Neuronal stem cell (in vitro differentiated cells): Measurements from ENCODE around the gene SWSAP1.
A peak's percentile ranks its signal among the peaks of the same experiment; 100 is the strongest.

ENCODE experiments used
- DNase-seq: peaks from one replicate; pipeline ENCODE4 v3.0.0-alpha.2; 2013; ENCODE audit warnings: low spot score
- H2AFZ ChIP-seq: one replicate; pipeline ENCODE4 v1.6.1; 2013; ENCODE audit warnings: mild to moderate bottlenecking, low read length, inconsistent platforms
- H2AK5ac ChIP-seq: 2 replicates; pipeline ENCODE4 v1.6.1; 2013; ENCODE audit warnings: low read depth, mild to moderate bottlenecking, inconsistent platforms, low read length, moderate library complexity, mixed read lengths
- H2BK120ac ChIP-seq: 2 replicates; pipeline ENCODE4 v1.6.1; 2013; ENCODE audit warnings: low read depth, mild to moderate bottlenecking, inconsistent platforms, low read length, moderate library complexity, mixed read lengths
- H2BK12ac ChIP-seq: one replicate; pipeline ENCODE4 v1.6.1; 2013; ENCODE audit warnings: low read length, inconsistent platforms
- H2BK15ac ChIP-seq: 2 replicates; pipeline ENCODE4 v1.6.1; 2013; ENCODE audit warnings: mild to moderate bottlenecking, low read length, inconsistent platforms, mixed read lengths
- H2BK5ac ChIP-seq: one replicate; pipeline ENCODE4 v1.6.1; 2013; ENCODE audit warnings: inconsistent platforms, mild to moderate bottlenecking, low read length, moderate library complexity
- H3K14ac ChIP-seq: one replicate; pipeline ENCODE4 v1.6.1; 2013; ENCODE audit warnings: low read length, inconsistent platforms
- H3K18ac ChIP-seq: 2 replicates; pipeline ENCODE4 v1.6.1; 2013; ENCODE audit warnings: low read length, inconsistent platforms
- H3K23ac ChIP-seq: 2 replicates; pipeline ENCODE4 v1.6.1; 2013; ENCODE audit warnings: low read depth, mild to moderate bottlenecking, mixed read lengths, low read length, inconsistent platforms; ENCODE audit not compliant: poor library complexity
- H3K27ac ChIP-seq: replicated peaks from 3 replicates; pipeline ENCODE4 v1.5.1; 2013; ENCODE audit warnings: low read length, inconsistent platforms
- H3K27me3 ChIP-seq, 3 experiments: 2 replicates each; pipeline ENCODE4 v1.6.1; 2013; ENCODE audit warnings: low read length in 3 of 3, mild to moderate bottlenecking in 2 of 3, inconsistent platforms in 1 of 3, low read depth in 1 of 3, mixed read lengths in 1 of 3, moderate library complexity in 1 of 3; ENCODE audit not compliant: control insufficient read depth in 3 of 3, insufficient read depth in 3 of 3
- H3K36me3 ChIP-seq, 2 donors: replicated peaks in 1 of 2; 2 replicates each; pipeline ENCODE4 v1.6.1; 2013; ENCODE audit warnings: low read length in 2 of 2; ENCODE audit not compliant: control insufficient read depth in 2 of 2, insufficient read depth in 2 of 2
- H3K4ac ChIP-seq: 2 replicates; pipeline ENCODE4 v1.6.1; 2013; ENCODE audit warnings: inconsistent platforms, mild to moderate bottlenecking, low read length, moderate library complexity
- H3K4me1 ChIP-seq, 2 donors: 1 replicate in 1 of 2; 2 replicates in 1 of 2; pipeline ENCODE4 v1.6.1; 2013; ENCODE audit warnings: low read length in 2 of 2, low read depth in 1 of 2; ENCODE audit not compliant: control insufficient read depth in 2 of 2, insufficient read depth in 1 of 2
- H3K4me2 ChIP-seq: one replicate; pipeline ENCODE4 v1.6.1; 2013; ENCODE audit warnings: mild to moderate bottlenecking, low read length, inconsistent platforms; ENCODE audit not compliant: insufficient read depth, poor library complexity, severe bottlenecking
- H3K4me3 ChIP-seq, 2 donors: 2 replicates each; pipeline ENCODE4 v1.5.1; 2013; ENCODE audit warnings: low read length in 2 of 2, mild to moderate bottlenecking in 2 of 2, inconsistent platforms in 1 of 2, moderate library complexity in 1 of 2
- H3K79me1 ChIP-seq: one replicate; pipeline ENCODE4 v1.6.1; 2013; ENCODE audit warnings: low read depth, mild to moderate bottlenecking, inconsistent platforms, low read length, moderate library complexity
- H3K9ac ChIP-seq: one replicate; pipeline ENCODE4 v1.6.1; 2013; ENCODE audit warnings: mild to moderate bottlenecking, low read depth, low read length, inconsistent platforms; ENCODE audit not compliant: poor library complexity
- H3K9me3 ChIP-seq, 2 donors: replicated peaks in 1 of 2; 2 replicates each; pipeline versions ENCODE3 to v1.6.1; 2013; ENCODE audit warnings: low read length in 2 of 2, mild to moderate bottlenecking in 2 of 2, inconsistent platforms in 1 of 2, low read depth in 1 of 2, mixed read lengths in 1 of 2, moderate library complexity in 1 of 2; ENCODE audit not compliant: control insufficient read depth in 2 of 2, insufficient read depth in 1 of 2
- H4K8ac ChIP-seq: one replicate; pipeline ENCODE4 v1.6.1; 2013; ENCODE audit warnings: low read depth, mild to moderate bottlenecking, inconsistent platforms, low read length, moderate library complexity
- H4K91ac ChIP-seq: one replicate; pipeline ENCODE4 v1.6.1; 2013; ENCODE audit warnings: low read length, low read depth, mild to moderate bottlenecking, inconsistent platforms; ENCODE audit not compliant: poor library complexity
- WGBS, 2 donors: extraction: QIAGEN DNeasy Blood & Tissue Kit; methylation state at CpG; one replicate each; pipeline ENCODE4 v1.1.7; 2013; ENCODE audit warnings: missing lambda C conversion rate in 2 of 2, mixed read lengths in 1 of 2; ENCODE audit not compliant: insufficient read length in 2 of 2, insufficient replicate concordance in 1 of 2; ENCODE audit errors: extremely low coverage in 2 of 2; 5-methylcytosine and 5-hydroxymethylcytosine counted together

SWSAP1 gene

GRCh38 chr19:11361771-11362731, 12.4 kb upstream of the SWSAP1 start:
- H3K36me3 ChIP-seq: peaks cover 0 to 2% of the 10 kb centered on the region in 2 donors
- WGBS, 2 donors: no CpG with 5 or more reads among the region's 35 CpGs
- peak overlapping the region; percentile 52 for H3K18ac ChIP-seq
- H3K27ac ChIP-seq: no peak overlapping the region
- peak overlapping the region; percentile 32 for H2BK15ac ChIP-seq
- H4K91ac ChIP-seq: no peak overlapping the region
- no peak overlapping the region for H2BK12ac ChIP-seq
- no peak overlapping the region for H3K4me3 ChIP-seq
- H4K8ac ChIP-seq: peak overlapping the region; percentile 72
- H3K9ac ChIP-seq: peak overlapping the region; percentile 32
- H3K4me1 ChIP-seq: peaks cover 0 to 9% of the 10 kb centered on the region in 2 donors
- H3K14ac ChIP-seq: no peak overlapping the region
- H2BK5ac ChIP-seq: no peak overlapping the region
- H2BK120ac ChIP-seq: no peak overlapping the region
- H2AK5ac ChIP-seq: peak overlapping the region; percentile 82
- peak overlapping the region; percentile 56 for H3K4me2 ChIP-seq
- no peaks in the 10 kb centered on the region for H3K9me3 ChIP-seq
- no peak overlapping the region for H3K4ac ChIP-seq
- no peak overlapping the region for H2AFZ ChIP-seq
- no peaks in the 10 kb centered on the region for H3K79me1 ChIP-seq
- H3K27me3 ChIP-seq: peaks cover 0 to 12% (median 0%) of the 10 kb centered on the region in 3 experiments
- H3K23ac ChIP-seq: peak overlapping the region; percentile 29
- no peak for DNase-seq

- Histone ChIP-seq H3K4me1 (peaks cover 0 to 9% of the 10 kb centered on the region in 2 donors), H3K27me3 (peaks cover 0 to 12% (median 0%) of the 10 kb centered on the region in 3 experiments), H3K9me3 (no peaks in the 10 kb centered on the region), H3K36me3 (peaks cover 0 to 2% of the 10 kb centered on the region in 2 donors), H2BK120ac (no peak overlapping the region), H2AK5ac (no peak overlapping the region), H3K4me3 (no peak overlapping the region), H3K79me1 (no peaks in the 10 kb centered on the region), H3K4ac (no peak overlapping the region), H3K14ac (no peak overlapping the region), H2BK15ac (no peak overlapping the region), H3K23ac (no peak overlapping the region), H3K18ac (no peak overlapping the region), H4K8ac (no peak overlapping the region), H2BK12ac (no peak overlapping the region), H3K9ac (no peak overlapping the region), H3K27ac (no peak overlapping the region), H3K4me2 (no peak overlapping the region), H4K91ac (no peak overlapping the region), H2AFZ (no peak overlapping the region), H2BK5ac (no peak overlapping the region)
- WGBS, 2 donors: no CpG with 5 or more reads among the region's 10 CpGs
- DNase-seq: no peak
Observed at GRCh38 chr19:11363881-11364280, 10.6 kb upstream of the SWSAP1 start.

DNA sequence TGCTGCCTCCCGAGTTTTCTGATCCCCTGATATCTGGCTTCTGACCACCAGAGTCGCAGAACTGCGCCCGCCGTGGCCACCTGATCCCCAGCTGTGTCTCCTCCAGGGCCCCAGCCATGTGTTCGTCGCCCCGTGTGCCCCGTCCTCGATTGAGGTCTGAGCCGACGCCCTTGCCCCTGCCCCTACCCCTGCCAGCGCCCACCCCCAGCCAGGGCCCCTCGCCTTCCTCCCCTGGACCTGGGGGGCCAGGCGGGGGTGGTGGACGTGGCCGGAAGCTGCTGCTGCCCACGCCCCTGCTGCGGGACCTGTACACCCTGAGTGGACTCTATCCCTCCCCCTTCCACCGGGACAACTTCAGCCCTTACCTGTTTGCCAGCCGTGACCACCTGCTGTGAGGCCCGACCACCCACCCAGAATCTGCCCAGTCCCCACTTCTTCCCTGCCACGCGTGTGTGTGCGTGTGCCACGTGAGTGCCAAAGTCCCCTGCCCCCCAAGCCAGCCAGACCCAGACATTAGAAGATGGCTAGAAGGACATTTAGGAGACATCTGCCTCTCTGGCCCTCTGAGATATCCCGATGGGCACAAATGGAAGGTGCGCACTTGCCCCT, 10.1 kb upstream of the SWSAP1 start:
- no peak overlapping the region for H2AK5ac ChIP-seq
- H3K18ac ChIP-seq: no peak overlapping the region
- H4K8ac ChIP-seq: no peak overlapping the region
- no peak overlapping the region for H2BK12ac ChIP-seq
- H2BK5ac ChIP-seq: no peak overlapping the region
- no peak overlapping the region for H3K23ac ChIP-seq
- no peak for DNase-seq
- H3K27ac ChIP-seq: no peak overlapping the region
- WGBS, 2 donors: no CpG with 5 or more reads among the region's 28 CpGs
- no peaks in the 10 kb centered on the region for H3K79me1 ChIP-seq
- no peak overlapping the region for H3K4me2 ChIP-seq
- no peak overlapping the region for H3K4me3 ChIP-seq
- peaks cover 0 to 9% of the 10 kb centered on the region in 2 donors for H3K4me1 ChIP-seq
- H3K9ac ChIP-seq: no peak overlapping the region
- no peak overlapping the region for H3K4ac ChIP-seq
- peaks cover 0 to 12% (median 0%) of the 10 kb centered on the region in 3 experiments for H3K27me3 ChIP-seq
- no peak overlapping the region for H3K14ac ChIP-seq
- no peak overlapping the region for H2BK120ac ChIP-seq
- no peak overlapping the region for H2AFZ ChIP-seq
- H3K9me3 ChIP-seq: no peaks in the 10 kb centered on the region
- H3K36me3 ChIP-seq: peaks cover 0 to 2% of the 10 kb centered on the region in 2 donors
- no peak overlapping the region for H4K91ac ChIP-seq
- H2BK15ac ChIP-seq: no peak overlapping the region

DNA sequence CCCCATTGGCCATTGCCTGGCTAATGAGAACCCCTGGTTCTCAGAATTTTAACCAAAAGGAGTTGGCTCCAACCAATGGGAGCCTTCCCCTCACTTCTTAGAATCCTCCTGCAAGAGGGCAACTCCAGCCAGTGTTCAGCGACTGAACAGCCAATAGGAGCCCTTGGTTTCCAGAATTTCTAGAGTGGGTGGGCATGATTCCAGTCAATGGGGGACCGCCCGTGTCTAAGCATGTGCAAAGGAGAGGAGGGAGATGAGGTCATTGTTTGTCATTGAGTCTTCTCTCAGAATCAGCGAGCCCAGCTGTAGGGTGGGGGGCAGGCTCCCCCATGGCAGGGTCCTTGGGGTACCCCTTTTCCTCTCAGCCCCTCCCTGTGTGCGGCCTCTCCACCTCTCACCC, 9.5 kb upstream of the SWSAP1 start:
- Histone ChIP-seq H3K9ac (no peak overlapping the region), H3K9me3 (no peaks in the 10 kb centered on the region), H2AK5ac (no peak overlapping the region), H3K4ac (no peak overlapping the region), H3K27me3 (peaks cover 0 to 12% (median 0%) of the 10 kb centered on the region in 3 experiments), H4K8ac (no peak overlapping the region), H3K4me2 (no peak overlapping the region), H4K91ac (no peak overlapping the region), H2BK5ac (no peak overlapping the region), H3K4me1 (peaks cover 0 to 9% of the 10 kb centered on the region in 2 donors), H3K4me3 (no peak overlapping the region), H3K27ac (no peak overlapping the region), H3K79me1 (no peaks in the 10 kb centered on the region), H3K18ac (no peak overlapping the region), H2BK120ac (no peak overlapping the region), H3K23ac (no peak overlapping the region), H3K36me3 (peaks cover 0 to 5% of the 10 kb centered on the region in 2 donors), H2BK12ac (no peak overlapping the region), H2AFZ (no peak overlapping the region), H3K14ac (no peak overlapping the region), H2BK15ac (no peak overlapping the region)
- DNase-seq: no peak
- whole genome bisulfite sequencing, 2 donors: no CpG with 5 or more reads among the region's 5 CpGs
